ENCODE measurements around the gene SHROOM3. TPM values are rescaled to one million over a fixed set of nuclear protein-coding genes. Genes with fewer than 3 reads are reported as not detected.

The SHROOM3 gene
- total and polyA plus RNA-seq, 4 donors = 4.7 to 25.8 (median 8.7) TPM

GRCh38 chr4:76758996-76759395, 324.0 kb downstream of the SHROOM3 start:
- Histone ChIP-seq H3K4me3 (ENCODE audit: low read depth in 1 of 3, low read length in 3 of 3) (no peak overlapping the region), H3K9me3 (ENCODE audit: control insufficient read depth in 4 of 4, low read length in 3 of 4) (no peaks in the 10 kb centered on the region), H3K36me3 (ENCODE audit: control insufficient read depth in 4 of 4, insufficient read depth in 3 of 4, low read depth in 1 of 4, low read length in 3 of 4) (peaks cover 0 to 31% (median 20%) of the 10 kb centered on the region in 4 donors), H3K27me3 (ENCODE audit: control insufficient read depth in 4 of 4, insufficient read depth in 4 of 4, low read length in 3 of 4) (no peaks in the 10 kb centered on the region), H3K27ac (ENCODE audit: low read depth in 1 of 2, low read length in 2 of 2) (no peak overlapping the region), H3K4me1 (ENCODE audit: control insufficient read depth in 4 of 4, insufficient read depth in 4 of 4, low read length in 3 of 4) (no peaks in the 10 kb centered on the region), H3K9ac (ENCODE audit: low read depth in 1 of 2, low read length in 2 of 2) (no peak overlapping the region)
- no peak for TF ChIP-seq YY1 (IDR thresholded peaks at IDR 0.05)
- TF ChIP-seq NR2F2 (IDR thresholded peaks at IDR 0.05) = no peak
- TF ChIP-seq GABPA (IDR thresholded peaks at IDR 0.05 in 1 of 2, conservative IDR thresholded peaks at IDR 0.05 in 1 of 2) = no peak
- TF ChIP-seq CTCF (IDR thresholded peaks at IDR 0.05; ENCODE audit: low read depth, low read length, missing input control) = no peak
- TF ChIP-seq RAD21 (IDR thresholded peaks at IDR 0.05) = no peak
- no peak for TF ChIP-seq ZBTB33 (IDR thresholded peaks at IDR 0.05)
- TF ChIP-seq TAF1 (conservative IDR thresholded peaks at IDR 0.05) = no peak
- no peak for TF ChIP-seq ATF3 (IDR thresholded peaks at IDR 0.05)
- TF ChIP-seq JUND (IDR thresholded peaks at IDR 0.05) = no peak
- WGBS = 89% methylated on average over 3 of the region's 3 CpGs
- no peak for DNase-seq (ENCODE audit: low spot score)

- no peaks in the 10 kb centered on the region for H3K27me3 ChIP-seq (ENCODE audit: control insufficient read depth in 4 of 4, insufficient read depth in 4 of 4, low read length in 3 of 4)
- WGBS = 94% methylated on average over 3 of the region's 3 CpGs
- TF ChIP-seq ZBTB33 (IDR thresholded peaks at IDR 0.05) = no peak
- no peak for TF ChIP-seq TAF1 (conservative IDR thresholded peaks at IDR 0.05)
- H3K4me3 ChIP-seq (ENCODE audit: low read depth in 1 of 3, low read length in 3 of 3) = no peak overlapping the region
- no peaks in the 10 kb centered on the region for H3K4me1 ChIP-seq (ENCODE audit: control insufficient read depth in 4 of 4, insufficient read depth in 4 of 4, low read length in 3 of 4)
- H3K9ac ChIP-seq (ENCODE audit: low read depth in 1 of 2, low read length in 2 of 2) = no peak overlapping the region
- DNase-seq (ENCODE audit: low spot score) = no peak
- H3K36me3 ChIP-seq (ENCODE audit: control insufficient read depth in 4 of 4, insufficient read depth in 3 of 4, low read depth in 1 of 4, low read length in 3 of 4) = peaks cover 0 to 24% (median 12%) of the 10 kb centered on the region in 4 donors
- H3K27ac ChIP-seq (ENCODE audit: low read depth in 1 of 2, low read length in 2 of 2) = no peak overlapping the region
- H3K9me3 ChIP-seq (ENCODE audit: control insufficient read depth in 4 of 4, low read length in 3 of 4) = no peaks in the 10 kb centered on the region
Measured at GRCh38 chr4:76760193-76760592, 325.2 kb downstream of the SHROOM3 start.

All from liver (tissue), 9 donors.